ENCODE results near the gene BMPR2. TPM values are rescaled to one million over a fixed set of nuclear protein-coding genes. Genes with fewer than 3 reads are reported as not detected.
A peak's percentile ranks its signal among the peaks of the same experiment; 100 is the strongest.

Gene BMPR2
- total RNA-seq, 4 donors from 2014 or later = 54.8 to 76.7 (median 67.7) TPM

- DNase-seq (ENCODE audit: extremely low spot score) = no peak
- TF ChIP-seq EP300 (IDR thresholded peaks at IDR 0.05) = no peak
- no peak for TF ChIP-seq POLR2AphosphoS5 (IDR thresholded peaks at IDR 0.05)
- Histone ChIP-seq H3K27me3 (no peaks in the 10 kb centered on the region), H3K4me1 (peaks cover 0 to 5% (median 0%) of the 10 kb centered on the region in 4 donors), H3K36me3 (peaks cover 0 to 11% (median under 1%) of the 10 kb centered on the region in 4 donors), H3K27ac (replicated peaks in 1 of 4) (no peak overlapping the region), H3K4me3 (no peak overlapping the region), H3K9me3 (no peaks in the 10 kb centered on the region)
- 65% methylated on average over 2 of the region's 2 CpGs for WGBS
- intact Hi-C loops (cut with DNase I) = no loop called here
Observed at GRCh38 chr2:202508686-202509085, 132.6 kb downstream of the BMPR2 start.

DNA sequence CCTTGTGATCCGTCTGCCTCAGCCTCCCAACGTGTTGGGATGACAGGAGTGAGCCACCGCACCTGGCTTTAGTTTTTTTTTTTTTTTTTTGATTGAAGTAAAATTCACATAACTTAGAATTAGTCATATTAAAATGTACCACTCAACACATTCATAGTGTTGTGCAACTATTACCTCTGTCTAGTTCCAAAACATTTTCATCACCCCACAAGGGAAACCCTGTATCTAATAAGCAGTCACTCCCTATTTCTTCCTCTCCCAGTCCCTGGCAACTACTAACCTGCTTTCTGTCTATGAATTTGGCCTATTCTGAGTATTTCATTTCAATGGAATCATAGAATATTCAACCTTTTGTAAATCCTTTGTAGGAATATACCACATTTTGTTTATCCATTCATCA is 134.8 kb downstream of the BMPR2 start:
- H3K4me3 ChIP-seq = no peak overlapping the region
- H3K36me3 ChIP-seq = peaks cover 5 to 24% (median 15%) of the 10 kb centered on the region in 4 donors
- DNase-seq (ENCODE audit: extremely low spot score) = no peak
- H3K27me3 ChIP-seq = no peaks in the 10 kb centered on the region
- peaks cover 0 to 5% (median 0%) of the 10 kb centered on the region in 4 donors for H3K4me1 ChIP-seq
- H3K9me3 ChIP-seq = no peaks in the 10 kb centered on the region
- 79% methylated on average over 3 of the region's 3 CpGs for WGBS
- H3K27ac ChIP-seq (replicated peaks in 1 of 4) = peak overlapping the region in 1 of 4 donors; percentile 35
- TF ChIP-seq POLR2A (IDR thresholded peaks at IDR 0.05; ENCODE audit: low read depth) = no peak
- TF ChIP-seq POLR2AphosphoS5 (IDR thresholded peaks at IDR 0.05) = no peak
- no peak for TF ChIP-seq CTCF (IDR thresholded peaks at IDR 0.05)
- no peak for TF ChIP-seq EP300 (IDR thresholded peaks at IDR 0.05)
- intact Hi-C loops (cut with DNase I) = no loop called here

DNA sequence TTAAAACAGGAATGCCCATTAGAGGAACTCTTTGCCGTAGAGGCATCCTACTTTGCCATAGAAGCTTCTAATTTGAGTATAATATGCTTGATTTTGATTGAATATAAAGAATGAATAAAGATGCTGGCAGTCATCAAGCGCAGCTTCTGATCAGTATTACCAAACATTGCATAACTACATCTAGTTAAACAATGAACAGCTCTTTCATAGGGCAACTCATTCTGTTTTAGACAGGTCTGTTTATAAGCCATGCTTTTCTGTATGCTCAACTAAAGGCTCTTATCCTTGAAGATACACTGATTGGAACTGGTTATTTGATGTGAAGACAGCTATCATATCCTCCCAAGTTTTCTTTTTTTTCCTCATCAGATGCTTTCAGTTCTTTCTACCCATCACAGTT is 136.0 kb downstream of the BMPR2 start:
- no peak for DNase-seq (ENCODE audit: extremely low spot score)
- Histone ChIP-seq H3K27me3 (no peaks in the 10 kb centered on the region), H3K9me3 (no peaks in the 10 kb centered on the region), H3K4me3 (no peak overlapping the region), H3K27ac (replicated peaks in 1 of 4) (no peak overlapping the region), H3K36me3 (peaks cover 5 to 34% (median 18%) of the 10 kb centered on the region in 4 donors), H3K4me1 (peaks cover 0 to 5% (median 0%) of the 10 kb centered on the region in 4 donors)
- 92% methylated on average over 2 of the region's 2 CpGs for WGBS
- intact Hi-C loops (cut with DNase I) = no loop called here
- TF ChIP-seq CTCF (IDR thresholded peaks at IDR 0.05) = no peak
- no peak for TF ChIP-seq POLR2A (IDR thresholded peaks at IDR 0.05; ENCODE audit: low read depth)
- TF ChIP-seq EP300 (IDR thresholded peaks at IDR 0.05) = no peak
- no peak for TF ChIP-seq POLR2AphosphoS5 (IDR thresholded peaks at IDR 0.05)

- DNase-seq (ENCODE audit: extremely low spot score) = no peak
- intact Hi-C loops (cut with DNase I) = no loop called here
- Histone ChIP-seq H3K4me1 (no peaks in the 10 kb centered on the region), H3K4me3 (no peak overlapping the region), H3K27ac (replicated peaks in 1 of 4) (no peak overlapping the region), H3K36me3 (peaks cover 16 to 56% (median 34%) of the 10 kb centered on the region in 4 donors), H3K9me3 (no peaks in the 10 kb centered on the region), H3K27me3 (no peaks in the 10 kb centered on the region)
- no peak for TF ChIP-seq POLR2AphosphoS5 (IDR thresholded peaks at IDR 0.05)
- TF ChIP-seq EP300 (IDR thresholded peaks at IDR 0.05) = no peak
- TF ChIP-seq CTCF (IDR thresholded peaks at IDR 0.05) = no peak
- TF ChIP-seq POLR2A (IDR thresholded peaks at IDR 0.05; ENCODE audit: low read depth) = no peak
- WGBS = 96% methylated on average over 3 of the region's 3 CpGs
Observed at GRCh38 chr2:202514732-202515131, 138.6 kb downstream of the BMPR2 start.

DNA sequence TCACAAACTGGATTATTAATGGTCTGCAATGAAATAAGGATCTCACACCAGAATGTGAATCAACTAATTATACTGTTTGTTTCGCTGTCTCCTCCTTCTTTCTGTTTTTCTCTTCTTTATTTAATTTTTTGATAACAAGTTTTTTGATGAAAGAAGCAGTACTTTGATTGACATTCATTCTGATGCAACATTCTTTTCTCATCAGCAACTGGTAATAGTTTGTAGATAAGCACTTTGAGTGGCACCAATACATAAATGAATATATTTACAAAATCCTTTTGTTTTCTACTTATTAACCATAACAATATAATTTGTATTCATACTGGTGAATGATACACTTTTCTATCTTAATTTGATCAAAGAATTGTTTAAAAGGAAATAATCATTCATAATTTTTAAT is 143.3 kb downstream of the BMPR2 start:
- intact Hi-C loops (cut with DNase I) = no loop called here

More for the DNA sequence above, 143.3 kb downstream of the BMPR2 start:
- no peaks in the 10 kb centered on the region for H3K9me3 ChIP-seq
- no peaks in the 10 kb centered on the region for H3K27me3 ChIP-seq
- no peak for TF ChIP-seq CTCF (IDR thresholded peaks at IDR 0.05)
- TF ChIP-seq POLR2A (IDR thresholded peaks at IDR 0.05; ENCODE audit: low read depth) = no peak
- TF ChIP-seq POLR2AphosphoS5 (IDR thresholded peaks at IDR 0.05) = no peak
- TF ChIP-seq EP300 (IDR thresholded peaks at IDR 0.05) = no peak
- no peak for DNase-seq (ENCODE audit: extremely low spot score)
- no peak overlapping the region for H3K4me3 ChIP-seq
- no peak overlapping the region for H3K27ac ChIP-seq (replicated peaks in 1 of 4)
- H3K4me1 ChIP-seq = no peaks in the 10 kb centered on the region
- WGBS = 97% methylated on average over 1 of the region's 1 CpG
- H3K36me3 ChIP-seq = peaks cover 31 to 92% (median 64%) of the 10 kb centered on the region in 4 donors

All from esophagus muscularis mucosa (tissue), 4 donors.